ENCODE data around the gene TRPM6. TPM values are rescaled to one million over a fixed set of nuclear protein-coding genes. Genes with fewer than 3 reads are reported as not detected.

Gene TRPM6
- total and polyA plus RNA-seq, 2 donors (not counting 3 experiments of a cell fraction or from before 2014, with no cell fraction given), result 0.01 to 0.22 TPM

GRCh38 chr9:74921737-74922136 lies 34.0 kb upstream of the TRPM6 start:
- H3K9me3 ChIP-seq (replicated peaks; ENCODE audit: control insufficient read depth, insufficient read depth, low read length), result no peaks in the 10 kb centered on the region
- no peaks in the 10 kb centered on the region for H3K9me1 ChIP-seq (replicated peaks; ENCODE audit: control insufficient read depth, extremely low read depth, insufficient read depth, low read length)
- BruUV-seq (replicated peaks), result no TSS peak
- H3K27me3 ChIP-seq (ENCODE audit: control insufficient read depth in 2 of 2, insufficient read depth in 2 of 2, low read length in 2 of 2), result no peaks in the 10 kb centered on the region
- no peak for DNase-seq (ENCODE audit: low read depth, low spot score)
- no peaks in the 10 kb centered on the region for H4K20me1 ChIP-seq (replicated peaks; ENCODE audit: control insufficient read depth, extremely low read depth, insufficient read depth, low read length)
- ChIA-PET CTCF (no interaction called here), POLR2A (no interaction called here)
- no peak overlapping the region for H3K4me3 ChIP-seq (replicated peaks in 1 of 3; ENCODE audit: insufficient read depth in 1 of 3, low read depth in 1 of 3, low read length in 3 of 3)
- H3K79me2 ChIP-seq (ENCODE audit: control insufficient read depth, insufficient read depth, low read length), result no peaks in the 10 kb centered on the region
- H3K9ac ChIP-seq (replicated peaks; ENCODE audit: extremely low read depth, insufficient read depth, low read length), result no peak overlapping the region
- intact Hi-C loops (cut with micrococcal nuclease) (no loop called here), dilution Hi-C loops (cut with MboI; ENCODE audit: extremely low pct_ligation_motif_present, low sequenced_read_pairs) (no loop called here)
- H3K4me1 ChIP-seq (ENCODE audit: control insufficient read depth, extremely low read depth, insufficient read depth, low read length), result no peaks in the 10 kb centered on the region
- TF ChIP-seq EZH2 (IDR thresholded peaks at IDR 0.05; ENCODE audit: borderline replicate concordance, low read depth, low read length, severe bottlenecking) (no peak), FOS (IDR thresholded peaks at IDR 0.05; ENCODE audit: borderline replicate concordance, insufficient read depth, low read length) (no peak), POLR2AphosphoS5 (IDR thresholded peaks at IDR 0.05; ENCODE audit: insufficient read depth, low read depth, low read length) (no peak), MAX (IDR thresholded peaks at IDR 0.05; ENCODE audit: insufficient read depth, insufficient read length) (no peak), MYC (IDR thresholded peaks at IDR 0.05; ENCODE audit: low read depth, low read length) (no peak), GATA2 (IDR thresholded peaks at IDR 0.05; ENCODE audit: insufficient read depth, insufficient read length, low read depth, low read length) (no peak), JUN (IDR thresholded peaks at IDR 0.05; ENCODE audit: borderline replicate concordance, insufficient read depth, insufficient read length, low read depth) (no peak), POLR2A (IDR thresholded peaks at IDR 0.05; ENCODE audit: low read depth, low read length) (no peak), CTCF (IDR thresholded peaks at IDR 0.05; ENCODE audit: extremely low read depth in 1 of 2, insufficient read depth in 1 of 2, low read depth in 1 of 2, low read length in 2 of 2) (no peak)
- H3K4me2 ChIP-seq (ENCODE audit: insufficient read depth, low read length), result no peak overlapping the region
- H3K36me3 ChIP-seq (ENCODE audit: control insufficient read depth in 2 of 2, extremely low read depth in 1 of 2, insufficient read depth in 2 of 2, low read length in 2 of 2), result no peaks in the 10 kb centered on the region
- no peak for FAIRE-seq
- no peak overlapping the region for H2AFZ ChIP-seq (ENCODE audit: low read depth, low read length)
- no peak overlapping the region for H3K27ac ChIP-seq (ENCODE audit: insufficient read depth, low read depth, low read length)

Measured in endothelial cell of umbilical vein (primary cell).